Measurements from ENCODE around the gene ASTL. TPM values are rescaled to one million over a fixed set of nuclear protein-coding genes. Genes with fewer than 3 reads are reported as not detected.

ASTL gene
- total and polyA plus RNA-seq, 4 donors, result not detected

GRCh38 chr2:96081042-96081441 is 57.3 kb downstream of the ASTL start (continued):
- TF ChIP-seq ZBTB33 (IDR thresholded peaks at IDR 0.05) (no peak), MAX (IDR thresholded peaks at IDR 0.05) (no peak), JUND (IDR thresholded peaks at IDR 0.05) (no peak), RAD21 (IDR thresholded peaks at IDR 0.05) (no peak), RXRA (IDR thresholded peaks at IDR 0.05) (no peak)

GRCh38 chr2:96075199-96075771 is 63.0 kb downstream of the ASTL start:
- Histone ChIP-seq H3K9ac (ENCODE audit: low read depth in 1 of 2, low read length in 2 of 2) (no peak overlapping the region), H3K4me1 (ENCODE audit: control insufficient read depth in 4 of 4, insufficient read depth in 4 of 4, low read length in 3 of 4) (no peaks in the 10 kb centered on the region), H3K9me3 (ENCODE audit: control insufficient read depth in 4 of 4, low read length in 3 of 4) (peaks cover 0 to 3% (median 1%) of the 10 kb centered on the region in 4 donors), H3K36me3 (ENCODE audit: control insufficient read depth in 4 of 4, insufficient read depth in 3 of 4, low read depth in 1 of 4, low read length in 3 of 4) (peaks cover 0 to 2% (median 0%) of the 10 kb centered on the region in 4 donors), H3K4me3 (ENCODE audit: low read depth in 1 of 3, low read length in 3 of 3) (no peak overlapping the region), H3K27me3 (ENCODE audit: control insufficient read depth in 4 of 4, insufficient read depth in 4 of 4, low read length in 3 of 4) (no peaks in the 10 kb centered on the region), H3K27ac (ENCODE audit: low read depth in 1 of 2, low read length in 2 of 2) (no peak overlapping the region)
- DNase-seq (ENCODE audit: low spot score), result no peak
- 62% methylated on average over 2 of the region's 2 CpGs for WGBS
- no peak for TF ChIP-seq HNF4G (IDR thresholded peaks at IDR 0.05)
- TF ChIP-seq CTCF (IDR thresholded peaks at IDR 0.05; ENCODE audit: low read depth, low read length, missing input control), result no peak
- no peak for TF ChIP-seq EGR1 (IDR thresholded peaks at IDR 0.05; ENCODE audit: low read depth in 2 of 2)
- TF ChIP-seq RXRA (IDR thresholded peaks at IDR 0.05), result no peak
- TF ChIP-seq RAD21 (IDR thresholded peaks at IDR 0.05), result no peak
- no peak for TF ChIP-seq YY1 (IDR thresholded peaks at IDR 0.05)
- TF ChIP-seq FOXA2 (IDR thresholded peaks at IDR 0.05), result no peak
- no peak for TF ChIP-seq JUND (IDR thresholded peaks at IDR 0.05)
- TF ChIP-seq NR2F2 (IDR thresholded peaks at IDR 0.05), result no peak
- TF ChIP-seq HNF4A (conservative IDR thresholded peaks at IDR 0.05), result no peak
- TF ChIP-seq TAF1 (conservative IDR thresholded peaks at IDR 0.05), result no peak
- TF ChIP-seq MAX (IDR thresholded peaks at IDR 0.05), result no peak
- no peak for TF ChIP-seq REST (IDR thresholded peaks at IDR 0.05)
- TF ChIP-seq ATF3 (IDR thresholded peaks at IDR 0.05), result no peak
- TF ChIP-seq SP1 (IDR thresholded peaks at IDR 0.05), result no peak
- TF ChIP-seq FOXA1 (IDR thresholded peaks at IDR 0.05), result no peak
- TF ChIP-seq ZBTB33 (IDR thresholded peaks at IDR 0.05), result no peak
- TF ChIP-seq GABPA (IDR thresholded peaks at IDR 0.05 in 1 of 2, conservative IDR thresholded peaks at IDR 0.05 in 1 of 2), result no peak

Data from liver (tissue), 9 donors.